GM23338 (cell line): Measurements from ENCODE around the gene HCRTR1. TPM values are rescaled to one million over a fixed set of nuclear protein-coding genes. Genes with fewer than 3 reads are reported as not detected.

Experiments used
- ATAC-seq: fragments of 200-7000 bp; cut with Tn5 transposase; 3 replicates; pipeline ENCODE4 v1.9.1; 2020
- DNase-seq: peaks from one replicate; pipeline ENCODE4 v3.0.0-alpha.2; 2015; ENCODE audit warnings: low spot score
- H2AFZ ChIP-seq: fragments of 200-600 bp; sonication (generic); 2 replicates; pipeline ENCODE4 v1.8.0; 2016; ENCODE audit warnings: antibody characterized with exemption, mild to moderate bottlenecking, moderate library complexity
- H3F3A ChIP-seq: fragments of 200-600 bp; sonication (generic); replicated peaks from 2 replicates; pipeline ENCODE4 v1.8.0; 2017; ENCODE audit warnings: antibody characterized with exemption, mixed run types, low read depth
- H3K27ac ChIP-seq: fragments of 200-600 bp; sonication (generic); 2 replicates; pipeline ENCODE4 v1.6.1; 2016; ENCODE audit warnings: low read depth
- H3K27me3 ChIP-seq: fragments of 200-600 bp; sonication (generic); 2 replicates; pipeline ENCODE4 v1.8.0; 2016; ENCODE audit warnings: mild to moderate bottlenecking, mixed run types, moderate library complexity; ENCODE audit not compliant: insufficient read depth
- H3K36me3 ChIP-seq: fragments of 200-600 bp; sonication (generic); 2 replicates; pipeline ENCODE4 v1.8.0; 2016; ENCODE audit warnings: mild to moderate bottlenecking; ENCODE audit not compliant: insufficient read depth
- H3K4me1 ChIP-seq: fragments of 200-600 bp; sonication (generic); 2 replicates; pipeline ENCODE4 v1.8.0; 2016; ENCODE audit warnings: mild to moderate bottlenecking, moderate library complexity; ENCODE audit not compliant: insufficient read depth
- H3K4me2 ChIP-seq: fragments of 200-600 bp; sonication (generic); 2 replicates; pipeline ENCODE4 v1.7.1; 2017; ENCODE audit warnings: mixed run types
- H3K4me3 ChIP-seq: fragments of 200-600 bp; sonication (generic); 2 replicates; pipeline ENCODE4 v1.6.1; 2016; ENCODE audit warnings: mixed run types
- H3K79me2 ChIP-seq: fragments of 200-600 bp; sonication (generic); replicated peaks from 2 replicates; pipeline ENCODE4 v1.8.0; 2017; ENCODE audit warnings: mild to moderate bottlenecking; ENCODE audit not compliant: insufficient read depth
- H3K9me2 ChIP-seq: fragments of 200-600 bp; sonication (generic); 2 replicates; pipeline ENCODE4 v1.8.0; 2017; ENCODE audit not compliant: insufficient read depth
- H4K20me1 ChIP-seq: fragments of 200-600 bp; sonication (generic); replicated peaks from 2 replicates; pipeline ENCODE4 v1.8.0; 2017; ENCODE audit warnings: mild to moderate bottlenecking; ENCODE audit not compliant: insufficient read depth
- H3K27ac Mint-ChIP-seq: 2 replicates; pipeline ENCODE4 v1.8.0; 2020; ENCODE audit warnings: inconsistent platforms, mild to moderate bottlenecking, moderate library complexity, mixed read lengths
- H3K27me3 Mint-ChIP-seq: 3 replicates; pipeline ENCODE4 v1.8.0; 2022; ENCODE audit warnings: low read depth, mild to moderate bottlenecking, moderate library complexity, mixed read lengths, inconsistent platforms; ENCODE audit not compliant: insufficient read depth, poor library complexity
- H3K36me3 Mint-ChIP-seq: 3 replicates; pipeline ENCODE4 v1.8.0; 2021; ENCODE audit warnings: low read depth, mild to moderate bottlenecking, inconsistent platforms, moderate library complexity, mixed read lengths
- H3K4me1 Mint-ChIP-seq: 3 replicates; pipeline ENCODE4 v1.8.0; 2020; ENCODE audit warnings: mild to moderate bottlenecking, inconsistent platforms, mixed read lengths
- H3K4me3 Mint-ChIP-seq: 3 replicates; pipeline ENCODE4 v1.8.0; 2021; ENCODE audit warnings: moderate library complexity, mild to moderate bottlenecking, inconsistent platforms, mixed read lengths
- H3K9me3 Mint-ChIP-seq: 3 replicates; pipeline ENCODE4 v1.8.0; 2020; ENCODE audit warnings: moderate library complexity, mild to moderate bottlenecking, inconsistent platforms, mixed read lengths
- CREB1 ChIP-seq: fragments of 250-450 bp; sonication (Bioruptor Pico); IDR thresholded peaks from 2 replicates; pipeline ENCODE4 v1.5.0; 2020; ENCODE audit warnings: low read depth, mild to moderate bottlenecking, moderate library complexity
- EZH2 ChIP-seq: fragments of 200-600 bp; sonication (generic); IDR thresholded peaks from one replicate; pipeline ENCODE4 v1.8.0; 2017; ENCODE audit warnings: antibody characterized with exemption, mild to moderate bottlenecking, low read depth; ENCODE audit not compliant: unreplicated experiment
- EZH2phosphoT487 ChIP-seq: fragments of 200-600 bp; sonication (generic); IDR thresholded peaks from one replicate; pipeline ENCODE4 v1.8.1; 2018; ENCODE audit warnings: antibody characterized with exemption; ENCODE audit not compliant: unreplicated experiment
- JUNB ChIP-seq: IDR thresholded peaks from one replicate; pipeline ENCODE4 v1.6.1; 2016; ENCODE audit warnings: antibody characterized with exemption; ENCODE audit not compliant: unreplicated experiment
- NANOG ChIP-seq: IDR thresholded peaks from 2 replicates; pipeline ENCODE4 v1.6.1; 2016; ENCODE audit warnings: antibody characterized with exemption, borderline replicate concordance
- POLR2AphosphoS5 ChIP-seq: IDR thresholded peaks from 2 replicates; pipeline ENCODE4 v1.6.1; 2016; ENCODE audit warnings: antibody characterized with exemption, low read depth
- STAT1 ChIP-seq: IDR thresholded peaks from one replicate; pipeline ENCODE4 v1.6.1; 2016; ENCODE audit warnings: antibody characterized with exemption; ENCODE audit not compliant: unreplicated experiment
- ZNF114 ChIP-seq: fragments of 250-450 bp; sonication (Bioruptor Pico); IDR thresholded peaks from 2 replicates; pipeline ENCODE4 v1.5.0; 2020; ENCODE audit warnings: mild to moderate bottlenecking, moderate library complexity
- ZNF331 ChIP-seq: fragments of 250-450 bp; sonication (Bioruptor Pico); IDR thresholded peaks from 2 replicates; pipeline ENCODE4 v1.5.0; 2020; ENCODE audit warnings: low read depth, mild to moderate bottlenecking, moderate library complexity
- polyA plus RNA-seq: library from polyadenylated mRNA; unstranded; fragments of >200 nt; fragmentation: Nextera tagmentation; extraction: Ambion mirVana; gene quantifications from 2 replicates; pipeline ENCODE4 v1.2.1, GENCODE V29; 2016
- total RNA-seq: library from RNA; depleted of rRNA; stranded (reverse); fragments of >200 nt; shearing (Covaris generic); gene quantifications from 2 replicates; pipeline ENCODE4 v1.2.3, GENCODE V29; 2014
- TF ChIP-seq, protein P1 (sequence below): IDR thresholded peaks from one replicate; pipeline ENCODE4 v1.6.1; 2018; ENCODE audit warnings: antibody characterized with exemption; ENCODE audit not compliant: unreplicated experiment
- TF ChIP-seq, protein P2 (sequence below), 2 experiments: fragments of 200-600 bp in 1 of 2; sonication (generic) in 1 of 2; conservative IDR thresholded peaks; 2 replicates each; pipeline versions ENCODE4 v1.5.1 to v1.6.1; 2016 to 2017; ENCODE audit warnings: antibody characterized with exemption in 2 of 2, low read depth in 2 of 2, mild to moderate bottlenecking in 2 of 2, moderate library complexity in 1 of 2
- TF ChIP-seq, protein P3 (sequence below): IDR thresholded peaks from 2 replicates; pipeline ENCODE4 v1.6.1; 2016; ENCODE audit warnings: antibody characterized with exemption
- TF ChIP-seq, protein P4 (sequence below): fragments of 250-450 bp; sonication (Bioruptor Pico); IDR thresholded peaks from 2 replicates; pipeline ENCODE4 v1.5.0; 2020; ENCODE audit warnings: mild to moderate bottlenecking, moderate library complexity

HCRTR1 gene
- total and polyA plus RNA-seq, 2 experiments from 2014 or later = 0.15 to 1.0 TPM

DNA sequence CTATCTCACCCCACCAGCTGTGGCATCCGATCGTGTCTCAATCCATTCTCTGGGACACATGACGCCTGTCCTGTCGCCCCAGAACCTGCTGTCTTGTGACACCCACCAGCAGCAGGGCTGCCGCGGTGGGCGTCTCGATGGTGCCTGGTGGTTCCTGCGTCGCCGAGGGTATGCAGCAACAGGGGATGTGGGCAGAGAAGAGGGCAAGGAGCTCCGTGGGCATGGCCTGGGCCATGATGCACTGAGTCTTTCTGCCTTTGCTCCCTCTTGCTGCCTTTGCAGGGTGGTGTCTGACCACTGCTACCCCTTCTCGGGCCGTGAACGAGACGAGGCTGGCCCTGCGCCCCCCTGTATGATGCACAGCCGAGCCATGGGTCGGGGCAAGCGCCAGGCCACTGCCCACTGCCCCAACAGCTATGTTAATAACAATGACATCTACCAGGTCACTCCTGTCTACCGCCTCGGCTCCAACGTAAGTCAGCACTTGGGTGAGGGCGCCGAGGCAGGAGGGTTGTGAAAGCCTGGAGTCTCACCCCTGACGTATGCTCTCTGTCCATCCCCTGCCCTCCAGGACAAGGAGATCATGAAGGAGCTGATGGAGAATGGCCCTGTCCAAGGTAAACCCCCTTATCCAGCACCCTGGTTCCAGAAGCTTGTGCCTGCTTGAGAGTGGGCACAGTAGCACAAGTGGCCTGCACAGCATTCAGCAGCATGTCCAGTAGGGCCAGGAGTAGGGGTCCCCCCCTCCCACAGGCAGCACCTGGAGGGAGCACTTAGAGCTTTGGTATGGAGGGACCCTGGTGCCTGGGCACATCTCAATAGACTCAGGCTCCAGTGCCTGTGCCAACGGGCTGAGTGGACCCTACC lies 32.4 kb upstream of the HCRTR1 start:
- no peak overlapping the region for H2AFZ ChIP-seq
- Mint-ChIP-seq H3K9me3 (no peaks in the 10 kb centered on the region), H3K27ac (no peak overlapping the region)

More for the DNA sequence above, 32.4 kb upstream of the HCRTR1 start:
- Mint-ChIP-seq H3K27me3 (peaks cover 17% of the 10 kb centered on the region), H3K36me3 (no peaks in the 10 kb centered on the region), H3K4me3 (no peak overlapping the region), H3K4me1 (peaks cover 40% of the 10 kb centered on the region)
- TF ChIP-seq EZH2 (no peak), JUNB (no peak), ZNF114 (CRISPR knock-in tag) (no peak), POLR2AphosphoS5 (no peak), CREB1 (CRISPR knock-in tag) (no peak), NANOG (no peak), EZH2phosphoT487 (no peak), ZNF331 (CRISPR knock-in tag) (no peak), STAT1 (no peak)
- TF ChIP-seq, protein P1, sequence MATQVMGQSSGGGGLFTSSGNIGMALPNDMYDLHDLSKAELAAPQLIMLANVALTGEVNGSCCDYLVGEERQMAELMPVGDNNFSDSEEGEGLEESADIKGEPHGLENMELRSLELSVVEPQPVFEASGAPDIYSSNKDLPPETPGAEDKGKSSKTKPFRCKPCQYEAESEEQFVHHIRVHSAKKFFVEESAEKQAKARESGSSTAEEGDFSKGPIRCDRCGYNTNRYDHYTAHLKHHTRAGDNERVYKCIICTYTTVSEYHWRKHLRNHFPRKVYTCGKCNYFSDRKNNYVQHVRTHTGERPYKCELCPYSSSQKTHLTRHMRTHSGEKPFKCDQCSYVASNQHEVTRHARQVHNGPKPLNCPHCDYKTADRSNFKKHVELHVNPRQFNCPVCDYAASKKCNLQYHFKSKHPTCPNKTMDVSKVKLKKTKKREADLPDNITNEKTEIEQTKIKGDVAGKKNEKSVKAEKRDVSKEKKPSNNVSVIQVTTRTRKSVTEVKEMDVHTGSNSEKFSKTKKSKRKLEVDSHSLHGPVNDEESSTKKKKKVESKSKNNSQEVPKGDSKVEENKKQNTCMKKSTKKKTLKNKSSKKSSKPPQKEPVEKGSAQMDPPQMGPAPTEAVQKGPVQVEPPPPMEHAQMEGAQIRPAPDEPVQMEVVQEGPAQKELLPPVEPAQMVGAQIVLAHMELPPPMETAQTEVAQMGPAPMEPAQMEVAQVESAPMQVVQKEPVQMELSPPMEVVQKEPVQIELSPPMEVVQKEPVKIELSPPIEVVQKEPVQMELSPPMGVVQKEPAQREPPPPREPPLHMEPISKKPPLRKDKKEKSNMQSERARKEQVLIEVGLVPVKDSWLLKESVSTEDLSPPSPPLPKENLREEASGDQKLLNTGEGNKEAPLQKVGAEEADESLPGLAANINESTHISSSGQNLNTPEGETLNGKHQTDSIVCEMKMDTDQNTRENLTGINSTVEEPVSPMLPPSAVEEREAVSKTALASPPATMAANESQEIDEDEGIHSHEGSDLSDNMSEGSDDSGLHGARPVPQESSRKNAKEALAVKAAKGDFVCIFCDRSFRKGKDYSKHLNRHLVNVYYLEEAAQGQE = no peak
- TF ChIP-seq, protein P2, sequence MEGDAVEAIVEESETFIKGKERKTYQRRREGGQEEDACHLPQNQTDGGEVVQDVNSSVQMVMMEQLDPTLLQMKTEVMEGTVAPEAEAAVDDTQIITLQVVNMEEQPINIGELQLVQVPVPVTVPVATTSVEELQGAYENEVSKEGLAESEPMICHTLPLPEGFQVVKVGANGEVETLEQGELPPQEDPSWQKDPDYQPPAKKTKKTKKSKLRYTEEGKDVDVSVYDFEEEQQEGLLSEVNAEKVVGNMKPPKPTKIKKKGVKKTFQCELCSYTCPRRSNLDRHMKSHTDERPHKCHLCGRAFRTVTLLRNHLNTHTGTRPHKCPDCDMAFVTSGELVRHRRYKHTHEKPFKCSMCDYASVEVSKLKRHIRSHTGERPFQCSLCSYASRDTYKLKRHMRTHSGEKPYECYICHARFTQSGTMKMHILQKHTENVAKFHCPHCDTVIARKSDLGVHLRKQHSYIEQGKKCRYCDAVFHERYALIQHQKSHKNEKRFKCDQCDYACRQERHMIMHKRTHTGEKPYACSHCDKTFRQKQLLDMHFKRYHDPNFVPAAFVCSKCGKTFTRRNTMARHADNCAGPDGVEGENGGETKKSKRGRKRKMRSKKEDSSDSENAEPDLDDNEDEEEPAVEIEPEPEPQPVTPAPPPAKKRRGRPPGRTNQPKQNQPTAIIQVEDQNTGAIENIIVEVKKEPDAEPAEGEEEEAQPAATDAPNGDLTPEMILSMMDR (conservative IDR thresholded peaks at IDR 0.05; ENCODE audit: low read depth in 2 of 2) = no peak
- TF ChIP-seq, protein P3, sequence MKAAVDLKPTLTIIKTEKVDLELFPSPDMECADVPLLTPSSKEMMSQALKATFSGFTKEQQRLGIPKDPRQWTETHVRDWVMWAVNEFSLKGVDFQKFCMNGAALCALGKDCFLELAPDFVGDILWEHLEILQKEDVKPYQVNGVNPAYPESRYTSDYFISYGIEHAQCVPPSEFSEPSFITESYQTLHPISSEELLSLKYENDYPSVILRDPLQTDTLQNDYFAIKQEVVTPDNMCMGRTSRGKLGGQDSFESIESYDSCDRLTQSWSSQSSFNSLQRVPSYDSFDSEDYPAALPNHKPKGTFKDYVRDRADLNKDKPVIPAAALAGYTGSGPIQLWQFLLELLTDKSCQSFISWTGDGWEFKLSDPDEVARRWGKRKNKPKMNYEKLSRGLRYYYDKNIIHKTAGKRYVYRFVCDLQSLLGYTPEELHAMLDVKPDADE = no peak
- TF ChIP-seq, protein P4, sequence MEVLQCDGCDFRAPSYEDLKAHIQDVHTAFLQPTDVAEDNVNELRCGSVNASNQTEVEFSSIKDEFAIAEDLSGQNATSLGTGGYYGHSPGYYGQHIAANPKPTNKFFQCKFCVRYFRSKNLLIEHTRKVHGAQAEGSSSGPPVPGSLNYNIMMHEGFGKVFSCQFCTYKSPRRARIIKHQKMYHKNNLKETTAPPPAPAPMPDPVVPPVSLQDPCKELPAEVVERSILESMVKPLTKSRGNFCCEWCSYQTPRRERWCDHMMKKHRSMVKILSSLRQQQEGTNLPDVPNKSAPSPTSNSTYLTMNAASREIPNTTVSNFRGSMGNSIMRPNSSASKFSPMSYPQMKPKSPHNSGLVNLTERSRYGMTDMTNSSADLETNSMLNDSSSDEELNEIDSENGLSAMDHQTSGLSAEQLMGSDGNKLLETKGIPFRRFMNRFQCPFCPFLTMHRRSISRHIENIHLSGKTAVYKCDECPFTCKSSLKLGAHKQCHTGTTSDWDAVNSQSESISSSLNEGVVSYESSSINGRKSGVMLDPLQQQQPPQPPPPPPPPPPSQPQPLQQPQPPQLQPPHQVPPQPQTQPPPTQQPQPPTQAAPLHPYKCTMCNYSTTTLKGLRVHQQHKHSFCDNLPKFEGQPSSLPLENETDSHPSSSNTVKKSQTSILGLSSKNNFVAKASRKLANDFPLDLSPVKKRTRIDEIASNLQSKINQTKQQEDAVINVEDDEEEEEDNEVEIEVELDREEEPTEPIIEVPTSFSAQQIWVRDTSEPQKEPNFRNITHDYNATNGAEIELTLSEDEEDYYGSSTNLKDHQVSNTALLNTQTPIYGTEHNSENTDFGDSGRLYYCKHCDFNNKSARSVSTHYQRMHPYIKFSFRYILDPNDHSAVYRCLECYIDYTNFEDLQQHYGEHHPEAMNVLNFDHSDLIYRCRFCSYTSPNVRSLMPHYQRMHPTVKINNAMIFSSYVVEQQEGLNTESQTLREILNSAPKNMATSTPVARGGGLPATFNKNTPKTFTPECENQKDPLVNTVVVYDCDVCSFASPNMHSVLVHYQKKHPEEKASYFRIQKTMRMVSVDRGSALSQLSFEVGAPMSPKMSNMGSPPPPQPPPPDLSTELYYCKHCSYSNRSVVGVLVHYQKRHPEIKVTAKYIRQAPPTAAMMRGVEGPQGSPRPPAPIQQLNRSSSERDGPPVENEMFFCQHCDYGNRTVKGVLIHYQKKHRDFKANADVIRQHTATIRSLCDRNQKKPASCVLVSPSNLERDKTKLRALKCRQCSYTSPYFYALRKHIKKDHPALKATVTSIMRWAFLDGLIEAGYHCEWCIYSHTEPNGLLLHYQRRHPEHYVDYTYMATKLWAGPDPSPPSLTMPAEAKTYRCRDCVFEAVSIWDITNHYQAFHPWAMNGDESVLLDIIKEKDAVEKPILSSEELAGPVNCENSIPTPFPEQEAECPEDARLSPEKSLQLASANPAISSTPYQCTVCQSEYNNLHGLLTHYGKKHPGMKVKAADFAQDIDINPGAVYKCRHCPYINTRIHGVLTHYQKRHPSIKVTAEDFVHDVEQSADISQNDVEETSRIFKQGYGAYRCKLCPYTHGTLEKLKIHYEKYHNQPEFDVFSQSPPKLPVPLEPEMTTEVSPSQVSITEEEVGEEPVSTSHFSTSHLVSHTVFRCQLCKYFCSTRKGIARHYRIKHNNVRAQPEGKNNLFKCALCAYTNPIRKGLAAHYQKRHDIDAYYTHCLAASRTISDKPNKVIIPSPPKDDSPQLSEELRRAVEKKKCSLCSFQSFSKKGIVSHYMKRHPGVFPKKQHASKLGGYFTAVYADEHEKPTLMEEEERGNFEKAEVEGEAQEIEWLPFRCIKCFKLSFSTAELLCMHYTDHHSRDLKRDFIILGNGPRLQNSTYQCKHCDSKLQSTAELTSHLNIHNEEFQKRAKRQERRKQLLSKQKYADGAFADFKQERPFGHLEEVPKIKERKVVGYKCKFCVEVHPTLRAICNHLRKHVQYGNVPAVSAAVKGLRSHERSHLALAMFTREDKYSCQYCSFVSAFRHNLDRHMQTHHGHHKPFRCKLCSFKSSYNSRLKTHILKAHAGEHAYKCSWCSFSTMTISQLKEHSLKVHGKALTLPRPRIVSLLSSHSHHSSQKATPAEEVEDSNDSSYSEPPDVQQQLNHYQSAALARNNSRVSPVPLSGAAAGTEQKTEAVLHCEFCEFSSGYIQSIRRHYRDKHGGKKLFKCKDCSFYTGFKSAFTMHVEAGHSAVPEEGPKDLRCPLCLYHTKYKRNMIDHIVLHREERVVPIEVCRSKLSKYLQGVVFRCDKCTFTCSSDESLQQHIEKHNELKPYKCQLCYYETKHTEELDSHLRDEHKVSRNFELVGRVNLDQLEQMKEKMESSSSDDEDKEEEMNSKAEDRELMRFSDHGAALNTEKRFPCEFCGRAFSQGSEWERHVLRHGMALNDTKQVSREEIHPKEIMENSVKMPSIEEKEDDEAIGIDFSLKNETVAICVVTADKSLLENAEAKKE (CRISPR knock-in tag) = no peak
- Histone ChIP-seq H3K27me3 (peaks cover 17% of the 10 kb centered on the region), H3K27ac (no peak overlapping the region), H3K9me2 (no peaks in the 10 kb centered on the region), H3K79me2 (no peaks in the 10 kb centered on the region), H4K20me1 (peaks cover 4% of the 10 kb centered on the region; the same call in 1 of the 2 replicates), H3F3A (peaks cover 5% of the 10 kb centered on the region), H3K4me1 (peaks cover 45% of the 10 kb centered on the region), H3K4me3 (no peak overlapping the region), H3K36me3 (no peaks in the 10 kb centered on the region), H3K4me2 (no peak overlapping the region)
- DNase-seq (no peak), ATAC-seq (no peak)
